Measurements from ENCODE around the gene SNX2. TPM values are rescaled to one million over a fixed set of nuclear protein-coding genes. Genes with fewer than 3 reads are reported as not detected.

Gene SNX2, protein sequence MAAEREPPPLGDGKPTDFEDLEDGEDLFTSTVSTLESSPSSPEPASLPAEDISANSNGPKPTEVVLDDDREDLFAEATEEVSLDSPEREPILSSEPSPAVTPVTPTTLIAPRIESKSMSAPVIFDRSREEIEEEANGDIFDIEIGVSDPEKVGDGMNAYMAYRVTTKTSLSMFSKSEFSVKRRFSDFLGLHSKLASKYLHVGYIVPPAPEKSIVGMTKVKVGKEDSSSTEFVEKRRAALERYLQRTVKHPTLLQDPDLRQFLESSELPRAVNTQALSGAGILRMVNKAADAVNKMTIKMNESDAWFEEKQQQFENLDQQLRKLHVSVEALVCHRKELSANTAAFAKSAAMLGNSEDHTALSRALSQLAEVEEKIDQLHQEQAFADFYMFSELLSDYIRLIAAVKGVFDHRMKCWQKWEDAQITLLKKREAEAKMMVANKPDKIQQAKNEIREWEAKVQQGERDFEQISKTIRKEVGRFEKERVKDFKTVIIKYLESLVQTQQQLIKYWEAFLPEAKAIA
- total RNA-seq (2022; extraction: Qiagen RNA extraction) = 35.7 to 63.7 TPM (median 38.7 TPM) in 5 replicates

DNA sequence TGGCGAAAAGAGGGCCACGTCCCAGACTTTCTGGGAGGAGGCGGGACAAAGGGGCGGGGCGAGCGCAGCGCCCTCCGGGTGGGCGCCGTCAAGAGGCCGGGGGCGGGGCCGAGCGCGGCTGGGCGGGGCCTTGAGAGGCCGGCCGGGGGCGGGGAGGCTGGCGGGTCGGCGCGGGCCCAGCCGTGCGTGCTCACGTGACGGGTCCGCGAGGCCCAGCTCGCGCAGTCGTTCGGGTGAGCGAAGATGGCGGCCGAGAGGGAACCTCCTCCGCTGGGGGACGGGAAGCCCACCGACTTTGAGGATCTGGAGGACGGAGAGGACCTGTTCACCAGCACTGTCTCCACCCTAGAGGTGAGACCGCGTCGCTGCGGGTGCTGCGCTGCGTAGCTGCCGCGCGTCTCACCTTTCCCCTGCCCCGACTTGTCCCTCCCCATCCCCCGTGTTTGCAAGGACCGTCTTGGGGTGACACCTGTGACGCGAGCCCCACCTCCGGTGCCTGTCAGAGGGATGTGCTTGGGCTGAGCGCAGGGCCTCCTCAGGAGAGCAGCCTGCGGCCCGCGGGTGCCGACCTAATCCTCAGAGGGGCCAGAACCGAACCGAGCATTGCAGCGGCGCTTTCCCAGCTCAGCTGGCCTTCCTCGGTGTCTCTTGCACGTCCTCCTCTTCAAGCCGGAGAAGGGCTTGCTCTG, at the start of gene SNX2:
TSS of gene SNX2 (plus strand) at position 220 of the 689 bp plus-strand sequence. CDS start at position 244, 24 bp downstream.

DNA sequence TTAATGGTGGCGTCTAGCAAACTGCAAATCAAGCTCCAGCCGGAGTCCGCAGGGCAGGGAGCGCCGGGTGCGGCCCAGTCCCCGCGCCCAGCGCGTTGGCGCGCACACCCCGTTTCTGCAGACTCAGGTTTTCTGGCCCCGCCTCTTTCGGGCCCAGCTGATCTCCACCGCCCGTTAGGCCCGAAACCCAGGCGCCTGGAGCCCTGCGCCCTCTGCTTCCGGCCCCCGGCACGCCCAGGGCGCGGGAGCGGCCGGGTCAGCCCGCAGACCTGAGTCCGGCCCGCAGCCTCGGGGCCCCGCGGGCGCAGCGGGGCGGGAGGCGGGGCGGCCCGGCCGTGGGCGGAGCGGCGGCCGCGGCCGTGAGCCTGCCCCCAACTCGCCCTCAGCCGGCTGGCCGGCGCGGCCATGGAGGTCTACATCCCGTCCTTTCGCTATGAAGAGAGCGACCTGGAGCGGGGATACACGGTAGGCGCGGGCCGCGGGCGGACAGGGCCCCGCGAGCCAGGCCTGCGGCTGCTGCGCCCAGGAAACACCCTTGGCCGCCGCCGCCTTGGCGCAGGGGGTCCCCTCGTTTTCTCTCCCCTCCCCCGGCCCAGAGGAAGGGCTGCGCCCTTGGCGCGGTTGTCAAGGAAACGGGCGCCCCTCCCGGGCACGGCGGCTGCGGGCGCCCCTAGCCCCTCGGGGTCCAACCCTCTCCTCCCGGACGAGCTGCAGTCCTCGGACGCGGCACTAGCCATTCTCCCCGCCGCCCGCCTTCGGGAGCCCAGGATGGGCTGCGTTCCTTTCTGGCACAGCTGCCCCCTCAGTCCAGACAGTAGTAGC, 70.6 kb downstream of the SNX2 start, which contains the start of gene SNX24:
TSS of gene SNX24 (plus strand) at position 385 of the 822 bp plus-strand sequence. CDS start at position 406, 21 bp downstream.

Other genes starting within 250 kb of the SNX2 start
- gene SNX24, start 70.5 kb downstream of the SNX2 start, total RNA-seq (2022; extraction: Qiagen RNA extraction) = 21.4 to 23.9 TPM (median 21.9 TPM) in 5 replicates